Brain microvascular endothelial cell (primary cell): Measurements from ENCODE around the gene YKT6.

Experiments used
- DNase-seq: peaks from one replicate; pipeline ENCODE4 v3.0.0-alpha.2; 2020
- H3K27ac ChIP-seq: fragments of 250-450 bp; sonication (Bioruptor Pico); 2 replicates; pipeline ENCODE4 v1.5.1; 2020; ENCODE audit warnings: mild to moderate bottlenecking, moderate library complexity
- H3K27me3 ChIP-seq: fragments of 250-450 bp; sonication (Bioruptor Pico); replicated peaks from 2 replicates; pipeline ENCODE4 v1.5.1; 2020; ENCODE audit warnings: mild to moderate bottlenecking
- H3K36me3 ChIP-seq: fragments of 250-450 bp; sonication (Bioruptor Pico); replicated peaks from 2 replicates; pipeline ENCODE4 v1.5.1; 2020; ENCODE audit warnings: mild to moderate bottlenecking
- H3K4me3 ChIP-seq: 2 replicates; pipeline ENCODE4 v1.5.1; 2011; ENCODE audit warnings: low read depth, mild to moderate bottlenecking, control low read depth, low read length, moderate library complexity
- CTCF ChIP-seq: IDR thresholded peaks from 2 replicates; pipeline ENCODE4 v1.5.1; 2011; ENCODE audit warnings: low read depth, mild to moderate bottlenecking, moderate library complexity, low read length, control low read depth, inconsistent platforms; ENCODE audit errors: missing control alignments
- in situ Hi-C: cut with HindIII; loops from 2 replicates; pipeline ENCODE4 v1.10.0; 2017; ENCODE audit warnings: low sequenced_read_pairs, low pct_ligation_motif_present

Gene YKT6

GRCh38 chr7:44188480-44189225 is 12.1 kb upstream of the YKT6 start:
- H3K4me3 ChIP-seq = no peak overlapping the region
- TF ChIP-seq CTCF = no peak
- in situ Hi-C loops = no loop called here
- H3K36me3 ChIP-seq = no peaks in the 10 kb centered on the region
- H3K27me3 ChIP-seq = no peaks in the 10 kb centered on the region
- no peak overlapping the region for H3K27ac ChIP-seq
- no peak for DNase-seq

GRCh38 chr7:44189286-44189992 is 11.3 kb upstream of the YKT6 start, which contains the start of gene GCK:
GCK (minus strand) TSS chr7:44189439; CDS start chr7:44188953, 486 bp downstream.
- Histone ChIP-seq H3K27me3 (no peaks in the 10 kb centered on the region), H3K36me3 (no peaks in the 10 kb centered on the region), H3K27ac (no peak within 1 kb of the TSS), H3K4me3 (no peak within 1 kb of the TSS)
- DNase-seq = no peak
- TF ChIP-seq CTCF = no peak
- in situ Hi-C loops = no loop called here

- TF ChIP-seq CTCF = no peak
- Histone ChIP-seq H3K27ac (no peak overlapping the region), H3K36me3 (no peaks in the 10 kb centered on the region), H3K4me3 (no peak overlapping the region), H3K27me3 (no peaks in the 10 kb centered on the region)
- DNase-seq = no peak
- in situ Hi-C loops = no loop called here
These were observed 10.5 kb upstream of the YKT6 start for GRCh38 chr7:44189993-44190872.

- no peak overlapping the region for H3K27ac ChIP-seq
- TF ChIP-seq CTCF = no peak
- no peak overlapping the region for H3K4me3 ChIP-seq
- no peaks in the 10 kb centered on the region for H3K27me3 ChIP-seq
- in situ Hi-C loops = no loop called here
- H3K36me3 ChIP-seq = no peaks in the 10 kb centered on the region
- no peak for DNase-seq
These were observed 9.6 kb upstream of the YKT6 start for GRCh38 chr7:44191171-44191570.

- DNase-seq = no peak
- Histone ChIP-seq H3K27me3 (no peaks in the 10 kb centered on the region), H3K4me3 (no peak overlapping the region), H3K36me3 (no peaks in the 10 kb centered on the region), H3K27ac (no peak overlapping the region)
- in situ Hi-C loops = no loop called here
- TF ChIP-seq CTCF = no peak
These were observed 7.6 kb upstream of the YKT6 start for GRCh38 chr7:44193011-44193802.
